Astrocyte of the hippocampus (primary cell): ENCODE data around the gene DAAM1.

Experiments used
- DNase-seq: peaks from one replicate; pipeline ENCODE4 v3.0.0; 2011; ENCODE audit warnings: low read depth, low spot score

DAAM1 gene

GRCh38 chr14:59292028-59292427 is 103.6 kb downstream of the DAAM1 start:
- no peak for DNase-seq

- no peak for DNase-seq
These were observed 104.6 kb downstream of the DAAM1 start for GRCh38 chr14:59292921-59293534.

- peak; percentile 15 for DNase-seq
These were observed 105.6 kb downstream of the DAAM1 start for GRCh38 chr14:59293935-59294661.

- peak; percentile 65 for DNase-seq
These were observed 106.2 kb downstream of the DAAM1 start for GRCh38 chr14:59294662-59294992.

- no peak for DNase-seq
These were observed 107.5 kb downstream of the DAAM1 start for GRCh38 chr14:59295951-59296350.

- DNase-seq = no peak
These were observed 108.0 kb downstream of the DAAM1 start for GRCh38 chr14:59296508-59296907.

- no peak for DNase-seq
These were observed 108.8 kb downstream of the DAAM1 start for GRCh38 chr14:59297071-59297776.

GRCh38 chr14:59299731-59300130 is 111.3 kb downstream of the DAAM1 start:
- no peak for DNase-seq

- DNase-seq = no peak
These were observed 112.9 kb downstream of the DAAM1 start for GRCh38 chr14:59301354-59301753.

- no peak for DNase-seq
These were observed 113.8 kb downstream of the DAAM1 start for GRCh38 chr14:59302313-59302712.

GRCh38 chr14:59303216-59303615 is 114.7 kb downstream of the DAAM1 start:
- peak; percentile 83 for DNase-seq

GRCh38 chr14:59305231-59305630 is 116.8 kb downstream of the DAAM1 start:
- DNase-seq = no peak

- DNase-seq = peak; percentile 52
These were observed 117.5 kb downstream of the DAAM1 start for GRCh38 chr14:59305836-59306555.

GRCh38 chr14:59306775-59307174 is 118.3 kb downstream of the DAAM1 start:
- DNase-seq = peak; percentile 46

GRCh38 chr14:59308086-59308485 is 119.6 kb downstream of the DAAM1 start:
- DNase-seq = no peak

GRCh38 chr14:59308673-59309072 is 120.2 kb downstream of the DAAM1 start:
- DNase-seq = no peak

GRCh38 chr14:59309291-59309900 is 120.9 kb downstream of the DAAM1 start:
- no peak for DNase-seq

- no peak for DNase-seq
These were observed 122.2 kb downstream of the DAAM1 start for GRCh38 chr14:59310633-59311032.

GRCh38 chr14:59311723-59312122 is 123.3 kb downstream of the DAAM1 start:
- DNase-seq = no peak

GRCh38 chr14:59313144-59313651 is 124.7 kb downstream of the DAAM1 start:
- no peak for DNase-seq
